Epithelial cell of esophagus (primary cell): Measurements from ENCODE around the gene SMIM41.
A peak's percentile ranks its signal among the peaks of the same experiment; 100 is the strongest.
"Not testable (repeated sequence)": the region's sequence is repeated elsewhere in the genome, so short reads cannot be mapped to it uniquely, and the experiment has no call there.

ENCODE experiments used
- DNase-seq: peaks from one replicate; pipeline ENCODE4 v3.0.0; 2010; ENCODE audit warnings: low read depth
- H3K4me3 ChIP-seq: 2 replicates; pipeline ENCODE4 v1.5.1; 2011; ENCODE audit warnings: mild to moderate bottlenecking, low read length, control low read depth
- CTCF ChIP-seq: IDR thresholded peaks from 2 replicates; pipeline ENCODE4 v1.5.1; 2011; ENCODE audit warnings: low read depth, mild to moderate bottlenecking, low read length, control low read depth, inconsistent platforms; ENCODE audit not compliant: insufficient read depth; ENCODE audit errors: missing control alignments

Gene SMIM41

DNA sequence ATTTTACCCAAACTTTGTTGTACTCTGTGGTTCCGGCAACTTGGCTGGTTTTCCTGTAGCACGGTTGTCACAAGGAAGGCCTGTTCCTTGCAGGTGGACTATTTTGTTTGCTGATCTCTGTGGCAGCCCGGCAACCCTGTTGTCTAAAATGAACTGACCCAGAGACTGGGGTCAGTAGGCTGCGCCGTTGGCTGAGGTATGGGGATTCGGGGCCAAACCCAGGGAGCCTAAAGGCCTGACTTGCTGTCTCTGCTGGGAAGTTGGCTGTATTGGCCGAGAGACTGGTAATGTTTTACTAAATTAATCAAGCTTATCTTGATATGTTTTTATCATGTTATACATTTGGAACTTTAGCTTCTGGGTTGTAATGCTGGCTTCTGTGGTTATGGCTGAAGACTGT lies 13.8 kb downstream of the SMIM41 start:
- no peak overlapping the region for H3K4me3 ChIP-seq
- TF ChIP-seq CTCF: no peak
- DNase-seq: no peak

DNA sequence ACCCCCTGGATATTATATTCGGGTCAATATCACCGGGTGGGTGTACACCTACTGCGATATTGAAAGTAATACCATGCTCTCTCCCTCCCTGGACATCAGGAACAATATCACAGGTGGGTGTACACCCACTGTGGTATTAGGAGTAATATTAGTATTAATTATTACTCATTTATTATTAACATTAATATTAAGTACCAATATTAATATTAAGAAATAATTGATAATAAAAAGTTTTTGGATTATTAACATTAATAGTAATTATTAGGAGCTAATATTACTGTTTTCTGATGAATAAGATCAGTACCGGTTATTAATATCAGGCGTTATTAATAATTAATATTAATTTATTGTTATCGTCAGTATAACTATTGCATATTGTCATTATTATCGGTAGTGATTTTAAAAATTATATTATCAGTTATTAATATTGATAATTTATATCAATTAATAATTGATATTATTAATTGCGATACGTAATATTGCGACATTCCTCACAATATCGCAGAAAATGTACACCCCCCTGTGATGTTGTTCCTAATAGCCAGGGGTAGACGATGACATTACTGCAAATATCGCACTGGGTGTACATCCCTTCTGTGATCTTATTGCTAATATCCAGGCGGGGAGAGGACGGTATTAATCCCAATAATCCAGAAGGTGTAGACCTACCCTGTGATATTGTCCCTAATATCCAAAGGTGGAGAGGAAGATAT lies 17.0 kb downstream of the SMIM41 start:
- no peak for DNase-seq
- no peak for TF ChIP-seq CTCF
- no peak overlapping the region for H3K4me3 ChIP-seq

GRCh38 chr12:52097045-52097666 lies 17.7 kb downstream of the SMIM41 start:
- no peak for TF ChIP-seq CTCF
- DNase-seq: no peak
- H3K4me3 ChIP-seq: no peak overlapping the region

DNA sequence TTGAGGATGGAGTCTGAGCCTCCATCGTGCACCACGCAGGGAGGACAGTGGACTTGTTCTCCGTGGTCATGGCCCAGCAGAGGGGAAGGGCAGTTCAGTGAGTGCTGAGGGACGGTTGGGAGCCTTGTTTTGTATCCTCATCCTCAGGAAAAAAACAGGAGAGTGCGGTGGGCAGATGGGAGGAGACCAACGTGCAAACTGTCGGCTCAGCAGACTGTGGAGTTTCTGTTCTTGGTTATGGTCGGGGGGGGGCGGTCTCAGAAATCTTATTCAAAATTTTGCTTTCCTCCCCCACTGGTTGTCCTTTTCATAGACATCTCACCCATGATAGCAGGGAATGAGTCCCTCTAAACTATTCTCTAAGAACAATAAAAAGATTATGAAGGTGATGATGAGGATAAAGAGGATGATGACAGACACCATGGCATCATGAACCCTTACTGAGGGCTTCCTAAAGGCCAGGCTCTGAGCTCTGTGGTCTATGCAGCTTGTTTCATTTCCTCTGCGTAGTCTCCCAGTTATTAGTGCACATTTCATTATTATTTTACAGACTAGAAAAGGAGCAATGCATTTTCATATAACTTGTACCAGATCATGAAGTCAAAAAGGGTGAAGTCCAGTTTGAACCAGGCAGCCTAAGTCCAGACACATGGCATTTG lies 25.1 kb downstream of the SMIM41 start:
- H3K4me3 ChIP-seq, DNase-seq: not testable (repeated sequence)

DNA sequence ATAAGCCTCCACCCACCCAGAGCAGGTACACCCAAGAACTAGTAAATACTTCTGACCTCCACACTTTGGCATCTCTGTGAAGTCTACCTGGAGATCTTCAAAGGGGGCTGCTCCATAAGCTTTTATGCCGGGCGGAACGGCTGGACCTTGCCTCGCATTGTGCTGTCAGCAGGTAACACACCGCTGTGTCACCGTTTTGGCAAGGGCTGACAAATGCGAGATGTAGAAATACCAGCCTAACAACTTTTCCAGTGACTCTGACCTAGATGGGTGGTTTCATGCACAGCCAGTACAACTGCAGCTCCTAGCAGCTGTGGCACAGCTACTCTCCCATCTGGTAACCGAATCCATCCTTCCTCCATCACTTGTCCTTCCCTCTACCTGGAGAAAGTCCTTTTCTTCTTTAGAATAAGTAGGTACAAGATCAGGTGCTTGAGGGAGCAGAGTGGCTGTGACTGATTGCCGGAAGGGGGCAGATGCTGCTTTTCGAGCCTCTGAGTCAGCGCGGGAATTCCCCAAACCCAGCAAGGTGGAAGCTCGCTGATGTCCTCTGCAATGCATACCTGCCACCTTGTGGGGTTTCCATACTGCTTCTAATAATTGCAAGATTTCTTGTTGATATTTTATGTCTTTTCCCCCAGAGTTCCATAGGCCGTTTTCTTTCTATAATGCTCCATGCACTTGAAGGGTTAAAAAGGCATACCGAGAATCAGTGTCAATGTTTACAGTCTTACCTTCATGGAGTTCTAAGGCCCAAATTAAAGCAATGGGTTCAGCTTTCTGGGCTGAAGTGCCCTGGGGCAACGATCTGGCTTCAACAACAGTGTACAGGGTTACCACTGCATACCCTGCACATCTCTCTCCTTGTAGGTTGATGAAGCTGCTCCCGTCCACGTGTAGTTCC lies 37.0 kb downstream of the SMIM41 start:
- H3K4me3 ChIP-seq: not testable (repeated sequence)
- TF ChIP-seq CTCF: peak; percentile 46
- peak; percentile 92 for DNase-seq

DNA sequence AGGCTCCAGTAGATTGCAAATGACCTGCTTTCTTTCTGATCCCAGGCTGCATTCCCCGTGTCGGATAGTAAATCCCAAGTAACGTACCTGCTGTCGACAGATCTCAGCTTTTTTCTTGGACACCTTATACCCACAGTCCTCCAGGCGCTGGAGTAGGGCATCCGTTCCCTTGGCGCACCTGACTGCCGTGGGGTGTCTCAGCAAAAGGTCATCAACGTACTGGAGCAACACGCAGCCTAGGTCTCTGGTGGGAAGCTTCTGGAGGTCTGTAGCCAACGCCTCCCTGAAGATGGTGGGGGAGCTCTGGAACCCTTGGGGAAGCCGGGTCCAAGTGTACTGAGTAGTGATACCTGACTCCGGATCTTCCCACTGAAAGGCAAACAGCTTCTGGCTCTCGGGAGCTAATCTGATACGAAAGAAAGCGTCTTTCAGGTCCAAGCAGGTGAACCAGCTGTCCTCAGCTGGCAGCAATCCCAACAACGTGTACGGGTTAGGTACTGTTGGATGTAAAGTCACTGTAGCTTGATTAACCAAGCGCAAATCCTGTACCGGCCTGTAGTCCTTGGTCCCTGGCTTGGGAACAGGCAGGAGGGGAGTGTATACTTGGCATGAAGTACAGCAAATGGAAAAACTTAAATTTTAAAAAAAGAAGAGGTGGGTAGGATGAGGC lies 38.4 kb downstream of the SMIM41 start:
- H3K4me3 ChIP-seq: not testable (repeated sequence)
- peak; percentile 29 for DNase-seq

DNA sequence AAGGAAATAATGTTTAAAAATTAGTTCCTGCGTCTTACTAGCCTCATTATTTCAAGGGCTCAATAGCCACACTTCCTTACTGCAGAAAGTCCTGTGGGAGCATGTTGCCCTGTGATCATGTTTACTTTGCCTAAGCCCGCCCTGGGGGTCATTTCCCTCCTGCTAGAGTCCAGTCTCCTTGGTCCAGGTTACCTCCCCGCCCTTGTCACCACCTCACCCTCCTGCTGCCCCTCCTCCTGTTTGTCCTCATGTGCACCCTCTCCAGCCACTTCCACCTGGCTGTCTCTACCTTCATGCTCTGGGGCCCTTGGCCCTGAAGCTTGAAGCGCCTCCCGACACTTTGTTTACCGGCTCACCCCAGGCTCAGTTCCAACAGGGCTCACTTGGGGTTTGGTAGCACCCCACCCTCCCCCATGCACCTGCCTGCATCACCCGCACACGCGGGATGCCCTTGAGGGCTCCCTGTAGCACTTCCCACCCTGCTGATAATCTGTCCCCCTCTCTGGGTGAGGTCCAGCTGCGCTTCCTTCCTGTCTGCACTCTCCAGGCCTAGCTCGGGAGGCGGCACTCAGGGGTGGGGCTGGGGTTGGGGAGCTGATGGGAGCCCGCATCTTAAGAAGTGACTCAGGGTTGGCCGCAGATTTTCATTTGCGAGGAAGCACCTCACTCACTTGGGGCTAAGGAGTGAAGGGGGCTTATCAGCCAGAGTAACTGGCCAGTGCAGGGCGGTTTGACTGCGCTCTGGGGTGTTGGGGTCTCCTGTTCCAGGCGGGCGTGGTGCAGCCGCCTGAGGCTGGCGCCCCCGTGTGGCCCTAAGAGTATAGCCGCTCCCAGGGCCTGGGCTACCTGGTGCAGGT lies 40.1 kb downstream of the SMIM41 start:
- no peak overlapping the region for H3K4me3 ChIP-seq
- TF ChIP-seq CTCF: peak; percentile 68
- DNase-seq: peak; percentile 60
